HUES64 (cell line): Measurements from ENCODE around the gene IDH3G.
"Not testable (repeated sequence)": the region's sequence is repeated elsewhere in the genome, so short reads cannot be mapped to it uniquely, and the experiment has no call there.

Experiments used
- H3K27ac ChIP-seq: 2 replicates; pipeline ENCODE4 v1.7.0; 2013; ENCODE audit warnings: low read depth, low read length, inconsistent platforms
- H3K27me3 ChIP-seq: 2 replicates; pipeline ENCODE4 v1.6.1; 2013; ENCODE audit warnings: mild to moderate bottlenecking, low read length; ENCODE audit not compliant: insufficient read depth
- H3K36me3 ChIP-seq: 2 replicates; pipeline ENCODE4 v1.6.1; 2013; ENCODE audit warnings: mild to moderate bottlenecking, low read length; ENCODE audit not compliant: insufficient read depth
- H3K4me1 ChIP-seq: 2 replicates; pipeline ENCODE4 v1.6.1; 2013; ENCODE audit warnings: mild to moderate bottlenecking, low read length, moderate library complexity; ENCODE audit not compliant: insufficient read depth
- H3K4me3 ChIP-seq: 2 replicates; pipeline ENCODE4 v1.5.1; 2013; ENCODE audit warnings: mild to moderate bottlenecking, low read length, moderate library complexity
- H3K9ac ChIP-seq: 2 replicates; pipeline ENCODE4 v1.6.1; 2013; ENCODE audit warnings: mild to moderate bottlenecking, low read depth, low read length
- H3K9me3 ChIP-seq: 2 replicates; pipeline ENCODE4 v1.6.1; 2013; ENCODE audit warnings: low read depth, low read length; ENCODE audit not compliant: insufficient read depth
- WGBS: fragments of 150-250, 120-280 bp; methylation state at CpG from one replicate; pipeline ENCODE4 v1.1.7; 2013; ENCODE audit warnings: missing lambda C conversion rate; 5-methylcytosine and 5-hydroxymethylcytosine counted together

The IDH3G gene

GRCh38 chrX:153763989-153764755 is 30.0 kb downstream of the IDH3G start, which contains the start of gene PLXNB3:
PLXNB3 (plus strand) TSS chrX:153764249; CDS start chrX:153765536, 1,287 bp downstream.
- 36% methylated on average over 22 of the region's 26 CpGs for WGBS

GRCh38 chrX:153763298-153763932 is 30.8 kb downstream of the IDH3G start:
- no peak overlapping the region for H3K27ac ChIP-seq
- 92% methylated on average over 18 of the region's 18 CpGs for WGBS
- no peak overlapping the region for H3K9ac ChIP-seq
- H3K27me3 ChIP-seq = no peaks in the 10 kb centered on the region
- peaks cover 4% of the 10 kb centered on the region; the same call in 1 of the 2 replicates for H3K4me1 ChIP-seq
- no peaks in the 10 kb centered on the region for H3K9me3 ChIP-seq
- H3K4me3 ChIP-seq = no peak overlapping the region
- no peaks in the 10 kb centered on the region for H3K36me3 ChIP-seq

More at GRCh38 chrX:153763989-153764755, 30.0 kb downstream of the IDH3G start, which contains the start of gene PLXNB3:
- Histone ChIP-seq H3K36me3 (no peaks in the 10 kb centered on the region), H3K9me3 (no peaks in the 10 kb centered on the region), H3K27ac (no peak within 1 kb of the TSS), H3K4me3 (no peak within 1 kb of the TSS; the same call in 1 of the 2 replicates), H3K27me3 (no peaks in the 10 kb centered on the region), H3K4me1 (peaks cover 4% of the 10 kb centered on the region; the same call in 1 of the 2 replicates), H3K9ac (no peak within 1 kb of the TSS)

GRCh38 chrX:153762626-153763173 is 31.5 kb downstream of the IDH3G start:
- WGBS = 92% methylated on average over 12 of the region's 14 CpGs
- H3K36me3 ChIP-seq = no peaks in the 10 kb centered on the region
- no peaks in the 10 kb centered on the region for H3K27me3 ChIP-seq
- H3K4me3 ChIP-seq = no peak overlapping the region
- no peak overlapping the region for H3K9ac ChIP-seq
- peaks cover 4% of the 10 kb centered on the region; the same call in 1 of the 2 replicates for H3K4me1 ChIP-seq
- H3K9me3 ChIP-seq = no peaks in the 10 kb centered on the region
- H3K27ac ChIP-seq = no peak overlapping the region

GRCh38 chrX:153761863-153762262 is 32.3 kb downstream of the IDH3G start:
- Histone ChIP-seq H3K27me3 (no peaks in the 10 kb centered on the region), H3K9ac (no peak overlapping the region), H3K27ac (no peak overlapping the region), H3K36me3 (no peaks in the 10 kb centered on the region), H3K4me1 (peaks cover 4% of the 10 kb centered on the region; the same call in 1 of the 2 replicates), H3K9me3 (no peaks in the 10 kb centered on the region), H3K4me3 (no peak overlapping the region)
- 84% methylated on average over 15 of the region's 15 CpGs for WGBS

DNA sequence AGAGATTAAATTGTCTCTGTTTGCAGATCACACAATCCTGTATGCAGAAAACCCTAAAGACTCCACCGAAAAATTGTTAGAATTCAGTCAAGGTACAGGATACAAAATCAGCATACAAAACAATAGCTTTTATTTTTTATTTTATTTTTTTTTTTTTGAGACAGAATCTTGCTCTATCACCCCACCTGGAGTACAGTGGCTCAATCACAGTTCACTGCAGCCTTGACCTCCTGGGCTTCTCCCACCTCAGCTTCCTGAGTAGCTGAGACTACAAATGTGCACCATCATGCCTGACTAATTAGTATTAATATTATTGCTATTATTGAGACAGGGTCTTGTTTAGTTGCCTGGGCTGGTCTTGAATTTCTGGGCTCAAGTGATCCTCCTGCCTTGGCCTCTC is 39.0 kb downstream of the IDH3G start:
- no peaks in the 10 kb centered on the region for H3K27me3 ChIP-seq
- H3K36me3 ChIP-seq = no peaks in the 10 kb centered on the region
- H3K9ac ChIP-seq = no peak overlapping the region
- no peak overlapping the region for H3K27ac ChIP-seq
- WGBS = 83% methylated on average over 1 of the region's 1 CpG
- no peaks in the 10 kb centered on the region for H3K4me1 ChIP-seq
- H3K9me3 ChIP-seq = no peaks in the 10 kb centered on the region
- H3K4me3 ChIP-seq = no peak overlapping the region

DNA sequence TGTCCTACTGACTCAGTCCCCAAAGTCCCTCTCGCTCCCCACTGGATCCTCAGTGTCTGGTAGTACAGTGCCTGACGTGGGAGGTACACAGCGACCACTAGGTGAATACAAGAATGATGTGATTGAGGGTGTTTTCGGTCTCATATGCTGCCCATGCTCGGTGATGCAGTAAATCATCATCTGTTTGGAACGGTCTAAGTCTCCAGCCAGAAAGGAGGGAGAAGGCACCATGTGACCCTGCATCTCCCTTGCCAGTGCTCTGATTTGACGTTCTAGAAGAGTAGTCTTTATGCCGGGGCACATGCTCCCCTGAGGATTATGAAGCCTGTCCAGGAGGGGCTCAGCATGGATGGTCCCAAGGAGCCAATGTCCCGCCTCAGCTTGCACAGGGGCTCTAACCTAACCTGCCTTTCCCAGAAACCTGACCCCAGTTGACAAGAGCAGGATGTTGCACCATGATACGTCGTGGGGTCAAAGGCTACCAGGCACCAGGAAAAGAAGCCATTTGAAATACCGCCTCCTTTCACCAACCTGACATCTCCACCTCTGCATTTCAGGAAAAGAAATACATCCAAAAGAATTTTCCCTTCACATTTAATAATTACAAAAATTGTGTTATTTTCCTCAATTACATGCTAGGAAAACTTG is 43.9 kb downstream of the IDH3G start:
- H3K9me3 ChIP-seq = no peaks in the 10 kb centered on the region
- H3K27ac ChIP-seq = no peak overlapping the region
- H3K4me1 ChIP-seq = no peaks in the 10 kb centered on the region
- no peak overlapping the region for H3K9ac ChIP-seq
- no peaks in the 10 kb centered on the region for H3K27me3 ChIP-seq
- H3K36me3 ChIP-seq = no peaks in the 10 kb centered on the region
- WGBS = 84% methylated on average over 11 of the region's 12 CpGs
- no peak overlapping the region for H3K4me3 ChIP-seq

DNA sequence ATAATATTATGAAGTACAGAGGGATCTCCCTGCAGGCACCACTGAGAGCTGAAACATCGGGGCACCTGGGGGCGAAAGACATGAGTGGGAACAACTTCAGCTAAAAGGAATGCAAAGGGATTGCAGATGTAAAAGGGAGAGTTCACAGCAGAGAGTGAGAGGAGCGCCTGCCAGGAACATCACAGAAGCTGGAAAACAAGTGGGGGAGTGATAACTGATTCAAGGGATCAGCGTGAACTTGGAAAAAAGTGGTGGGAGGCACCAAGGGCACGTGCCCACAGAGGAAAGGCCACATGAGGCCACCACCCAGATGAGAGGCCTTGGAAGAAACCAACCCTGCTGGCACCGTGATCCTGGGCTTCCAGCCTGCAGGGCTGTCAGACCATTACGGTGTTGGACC is 45.2 kb downstream of the IDH3G start:
- H3K36me3 ChIP-seq, H3K4me1 ChIP-seq, H3K27ac ChIP-seq, H3K4me3 ChIP-seq, H3K9ac ChIP-seq, H3K9me3 ChIP-seq, H3K27me3 ChIP-seq: not testable (repeated sequence)
- 88% methylated on average over 7 of the region's 7 CpGs for WGBS

DNA sequence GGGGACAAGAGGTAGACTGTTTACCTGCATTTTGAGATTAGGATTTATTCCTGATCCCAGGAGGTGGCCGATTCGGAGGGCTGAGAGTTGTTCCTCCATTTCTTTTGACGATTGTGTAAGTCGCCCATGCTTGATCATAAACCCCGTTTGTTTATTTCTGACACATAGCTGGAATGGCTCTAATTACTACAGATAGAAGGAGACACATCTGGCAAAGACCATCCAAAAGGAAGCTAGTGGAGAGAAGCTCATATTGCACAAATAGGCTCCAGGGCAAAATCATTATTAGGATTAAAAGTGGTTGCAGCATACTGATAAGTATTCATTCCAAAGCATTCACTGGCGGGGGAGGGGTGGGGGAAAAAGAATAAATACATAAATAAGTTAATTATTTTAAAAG is 47.2 kb downstream of the IDH3G start:
- not testable (repeated sequence) for H3K4me3 ChIP-seq, H3K9ac ChIP-seq, H3K27me3 ChIP-seq, H3K36me3 ChIP-seq, H3K4me1 ChIP-seq, H3K9me3 ChIP-seq, H3K27ac ChIP-seq
- 84% methylated on average over 3 of the region's 6 CpGs for WGBS

DNA sequence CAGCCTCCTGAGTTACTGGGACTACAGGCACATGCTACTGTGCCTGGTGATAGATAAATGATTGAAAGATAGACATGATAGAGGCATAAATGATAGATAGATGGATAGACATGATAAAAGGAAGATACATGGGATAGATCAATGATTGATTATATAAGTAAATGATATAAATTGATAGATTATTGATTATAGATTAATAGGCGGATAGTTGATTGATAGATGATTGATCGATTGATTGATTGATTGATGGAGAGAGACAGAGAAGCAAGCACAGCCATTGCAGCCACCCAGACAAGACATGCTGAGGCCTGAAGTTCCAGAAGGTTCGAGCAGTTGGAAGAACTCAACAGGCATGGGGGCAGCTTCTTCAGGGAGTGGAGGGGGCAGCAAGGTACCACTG is 47.8 kb downstream of the IDH3G start:
- no peak overlapping the region for H3K27ac ChIP-seq
- H3K4me3 ChIP-seq = no peak overlapping the region
- WGBS = 88% methylated on average over 3 of the region's 3 CpGs
- H3K9ac ChIP-seq = no peak overlapping the region
- no peaks in the 10 kb centered on the region for H3K36me3 ChIP-seq
- H3K4me1 ChIP-seq = no peaks in the 10 kb centered on the region
- H3K27me3 ChIP-seq = no peaks in the 10 kb centered on the region
- no peaks in the 10 kb centered on the region for H3K9me3 ChIP-seq

DNA sequence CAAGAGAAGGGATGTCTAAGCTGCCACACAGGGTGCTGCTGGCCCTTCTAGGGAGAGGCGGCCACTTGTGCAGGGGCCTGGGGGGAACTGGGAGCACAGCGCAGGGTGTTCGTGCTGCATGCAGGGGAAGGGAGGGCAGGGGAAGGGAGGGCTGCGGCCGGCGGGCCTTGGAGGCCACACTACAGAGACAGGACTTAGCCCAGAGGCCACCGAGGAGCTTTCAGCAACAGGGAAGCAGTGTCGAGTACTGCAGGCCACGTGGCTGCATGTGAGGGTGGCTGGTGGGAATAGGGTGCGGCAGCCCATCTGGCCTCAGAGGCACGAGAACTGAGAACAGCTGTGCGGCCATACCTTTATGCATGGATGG is 49.1 kb downstream of the IDH3G start:
- not testable (repeated sequence) for H3K27ac ChIP-seq, H3K9ac ChIP-seq, H3K36me3 ChIP-seq, H3K4me1 ChIP-seq, H3K9me3 ChIP-seq, H3K27me3 ChIP-seq, H3K4me3 ChIP-seq
- WGBS = 82% methylated on average over 12 of the region's 12 CpGs
